HTR-8/SVneo (cell line): ENCODE data around the gene AURKB.
A peak's percentile ranks its signal among the peaks of the same experiment; 100 is the strongest.
"Not testable (repeated sequence)": the region's sequence is repeated elsewhere in the genome, so short reads cannot be mapped to it uniquely, and the experiment has no call there.

Experiments used
- DNase-seq: peaks from one replicate; pipeline ENCODE4 v3.0.0; 2011; ENCODE audit warnings: low spot score, mixed read lengths; ENCODE audit not compliant: insufficient read length
- FAIRE-seq: peaks from 2 replicates; lab custom pipeline; 2011; peaks lifted over from hg19 to GRCh38; lab: Jason Lieb, UNC

AURKB gene

GRCh38 chr17:8189711-8190477 lies 20.5 kb downstream of the AURKB start, which contains the start of gene BORCS6:
Gene BORCS6 (minus strand): TSS chr17:8190180. CDS start chr17:8190140, 40 bp downstream.
- DNase-seq (peak; percentile 96), FAIRE-seq (peak; percentile 83)

GRCh38 chr17:8189041-8189710 lies 21.2 kb downstream of the AURKB start:
- FAIRE-seq = no peak
- DNase-seq = no peak

GRCh38 chr17:8188263-8188839 lies 22.0 kb downstream of the AURKB start:
- DNase-seq = no peak
- no peak for FAIRE-seq

- FAIRE-seq (peak; percentile 28), DNase-seq (peak; percentile 84)
These were observed 22.7 kb downstream of the AURKB start for GRCh38 chr17:8187517-8188262.

- FAIRE-seq = peak; percentile 59
These were observed 23.4 kb downstream of the AURKB start for GRCh38 chr17:8186787-8187516.

GRCh38 chr17:8186446-8186786 lies 24.0 kb downstream of the AURKB start:
- FAIRE-seq = no peak
- no peak for DNase-seq

More at GRCh38 chr17:8186787-8187516, 23.4 kb downstream of the AURKB start:
- DNase-seq = peak; percentile 83

GRCh38 chr17:8185582-8186445 lies 24.6 kb downstream of the AURKB start:
- FAIRE-seq = peak; percentile 86

GRCh38 chr17:8176998-8177731 lies 33.2 kb downstream of the AURKB start:
- no peak for FAIRE-seq
- DNase-seq = no peak

More at GRCh38 chr17:8185582-8186445, 24.6 kb downstream of the AURKB start:
- DNase-seq = peak; percentile 82

GRCh38 chr17:8176197-8176940 lies 34.0 kb downstream of the AURKB start, which contains the start of gene TMEM107:
Gene TMEM107 (minus strand): TSS chr17:8176380. CDS start chr17:8176286, 94 bp downstream.
- FAIRE-seq (no peak), DNase-seq (no peak)

GRCh38 chr17:8175795-8176196 lies 34.6 kb downstream of the AURKB start:
- no peak for DNase-seq
- no peak for FAIRE-seq

GRCh38 chr17:8173871-8174322 lies 36.5 kb downstream of the AURKB start:
- DNase-seq (no peak), FAIRE-seq (no peak)

GRCh38 chr17:8173056-8173870 lies 37.1 kb downstream of the AURKB start:
- DNase-seq = peak; percentile 84
- FAIRE-seq = peak; percentile 84

GRCh38 chr17:8170186-8170585 lies 40.2 kb downstream of the AURKB start:
- not testable (repeated sequence) for DNase-seq, FAIRE-seq

- DNase-seq (no peak), FAIRE-seq (no peak)
These were observed 42.8 kb downstream of the AURKB start for GRCh38 chr17:8167526-8167925.

- DNase-seq (no peak), FAIRE-seq (no peak)
These were observed 43.6 kb downstream of the AURKB start for GRCh38 chr17:8166731-8167130.

GRCh38 chr17:8164815-8165131 lies 45.6 kb downstream of the AURKB start:
- no peak for DNase-seq
- peak; percentile 54 for FAIRE-seq
